ENCODE data around the gene HES5.

The HES5 gene

DNA sequence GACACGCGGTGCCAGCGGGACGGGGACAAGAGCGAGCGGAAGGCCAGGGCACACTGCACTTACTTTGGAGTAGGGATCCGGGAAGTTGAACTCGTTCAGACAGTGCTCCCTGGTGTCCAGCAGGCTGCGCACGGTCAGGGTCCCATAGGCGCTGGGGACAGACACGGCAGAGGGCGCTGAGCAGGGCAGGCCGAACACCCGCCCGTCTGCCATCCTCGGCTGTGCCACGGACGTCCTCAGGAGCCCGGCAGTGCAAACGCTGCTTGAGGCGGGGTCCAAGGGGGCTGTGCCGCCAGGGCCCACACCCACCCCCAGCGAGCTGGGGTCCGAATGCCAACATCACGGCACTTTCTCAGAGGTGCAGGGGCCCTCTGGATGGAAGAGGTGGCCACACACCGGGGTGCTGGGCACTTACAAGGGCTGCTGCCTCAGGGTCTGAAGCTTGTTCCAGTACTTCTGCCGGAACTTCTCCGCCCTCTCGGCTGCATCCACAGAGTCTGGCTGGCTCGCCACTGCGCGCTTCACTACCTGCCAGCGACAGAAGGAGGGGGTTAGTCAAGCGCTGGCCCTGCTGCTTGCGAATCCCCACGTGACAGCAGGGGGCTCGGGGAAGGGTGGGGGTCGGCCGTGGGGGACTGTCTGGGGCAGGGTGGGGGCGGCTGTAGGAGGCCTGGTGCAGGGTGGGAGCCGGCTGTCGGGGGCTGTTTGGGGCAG lies 16.0 kb downstream of the HES5 start:
- DNase-seq, result no peak

DNA sequence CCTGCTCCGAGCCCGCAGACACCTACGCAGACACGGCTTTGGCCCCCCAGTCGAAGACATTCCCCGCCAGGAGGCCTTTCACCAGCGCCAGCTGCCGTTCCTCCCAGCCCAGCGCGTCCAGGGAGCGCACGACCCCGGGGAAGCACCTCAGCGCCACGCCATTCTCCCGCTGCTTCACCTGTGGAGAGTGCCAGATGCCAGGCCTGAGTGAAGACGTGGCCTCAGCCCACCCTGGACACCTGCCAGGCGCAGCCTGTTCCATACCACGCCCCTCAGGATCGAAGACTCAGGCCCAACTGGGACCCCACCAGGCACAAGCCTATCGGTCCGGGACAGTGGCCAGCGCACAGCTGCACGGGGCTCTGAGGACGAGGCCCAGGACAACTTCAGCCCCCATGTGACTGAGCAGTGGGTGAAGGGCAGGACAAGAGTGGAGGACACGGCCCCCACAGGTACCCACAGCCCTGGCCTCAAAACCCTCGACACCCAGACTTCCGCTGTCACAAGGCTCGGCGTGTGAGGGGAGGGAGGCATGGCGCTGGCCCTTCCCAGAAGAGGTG lies 17.1 kb downstream of the HES5 start:
- DNase-seq, result no peak

DNA sequence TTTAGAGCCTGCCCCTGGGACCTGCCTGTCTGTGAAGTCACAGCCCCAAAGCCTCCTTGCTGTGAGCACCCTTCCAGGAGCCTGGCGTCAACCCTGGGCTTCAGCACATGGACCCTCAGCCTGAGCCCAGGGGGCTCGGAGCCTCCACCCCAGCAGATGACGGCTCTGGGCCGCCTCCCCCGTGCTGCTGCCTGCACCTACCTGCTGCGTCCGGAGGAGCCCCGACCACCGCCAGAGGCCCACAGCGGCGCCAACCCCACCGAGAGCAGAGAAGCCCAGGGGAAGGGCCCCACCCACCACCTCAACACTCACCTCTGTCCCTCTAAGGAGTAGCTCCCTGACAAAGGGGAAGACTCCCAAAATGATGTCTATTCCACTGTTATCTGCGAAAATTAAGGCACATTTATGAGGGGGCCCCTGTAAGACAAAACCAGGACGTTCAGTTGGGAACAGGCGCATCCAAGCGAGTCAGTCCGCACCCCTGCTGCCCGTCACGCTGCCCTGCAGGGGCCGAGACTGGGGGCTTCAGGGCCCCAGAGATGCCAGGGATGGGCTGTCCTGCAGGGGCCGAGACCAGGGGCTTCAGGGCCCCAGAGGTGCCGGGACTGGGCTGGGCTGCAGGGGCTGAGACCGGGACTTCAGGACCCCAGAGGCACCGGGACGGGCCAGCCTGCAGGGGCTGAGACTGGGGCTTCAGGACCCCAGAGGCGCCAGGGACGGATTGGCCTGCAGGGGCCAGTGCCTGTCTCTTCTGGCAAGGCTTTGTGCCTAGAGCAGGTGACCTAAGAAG lies 19.5 kb downstream of the HES5 start:
- DNase-seq, result no peak

DNA sequence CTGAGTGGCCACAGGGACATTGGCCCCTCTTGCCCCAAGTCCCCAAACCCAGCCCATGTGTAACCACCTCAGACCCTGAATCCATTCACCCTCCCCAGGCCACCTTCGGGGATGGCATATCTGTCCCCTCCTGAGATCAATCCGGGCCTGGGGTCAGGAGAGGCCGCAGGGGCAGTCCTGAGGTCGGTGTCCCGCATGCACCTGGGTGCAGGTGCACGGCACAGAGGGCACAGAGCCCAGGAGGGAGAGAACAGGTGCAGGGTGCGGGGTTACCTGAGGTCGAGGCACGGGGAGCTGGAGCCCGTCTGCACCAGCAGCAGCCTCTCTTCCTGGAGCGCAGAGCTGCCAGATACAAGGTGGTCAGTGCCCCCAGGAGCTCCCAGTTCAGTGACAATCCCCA lies 20.5 kb downstream of the HES5 start:
- no peak for DNase-seq

DNA sequence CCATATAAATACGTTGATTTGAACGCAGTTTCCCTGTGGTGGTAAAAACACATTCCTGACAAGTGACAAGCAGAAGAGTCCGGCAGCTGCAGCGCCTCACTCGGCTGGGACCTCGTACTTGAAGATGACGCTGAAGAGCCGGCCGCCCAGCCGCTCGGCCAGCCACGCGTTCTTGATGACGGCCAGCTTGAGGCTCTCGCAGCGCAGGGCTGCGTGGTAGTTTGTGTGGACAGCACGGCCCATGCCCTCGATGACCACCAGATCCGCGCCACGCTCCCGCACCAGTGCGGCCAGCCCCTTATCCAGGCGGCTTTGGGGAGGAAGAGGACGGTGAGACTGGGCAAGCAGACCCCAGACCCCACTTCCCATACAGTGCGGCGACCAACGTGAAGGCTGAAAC lies 21.3 kb downstream of the HES5 start:
- no peak for DNase-seq

DNA sequence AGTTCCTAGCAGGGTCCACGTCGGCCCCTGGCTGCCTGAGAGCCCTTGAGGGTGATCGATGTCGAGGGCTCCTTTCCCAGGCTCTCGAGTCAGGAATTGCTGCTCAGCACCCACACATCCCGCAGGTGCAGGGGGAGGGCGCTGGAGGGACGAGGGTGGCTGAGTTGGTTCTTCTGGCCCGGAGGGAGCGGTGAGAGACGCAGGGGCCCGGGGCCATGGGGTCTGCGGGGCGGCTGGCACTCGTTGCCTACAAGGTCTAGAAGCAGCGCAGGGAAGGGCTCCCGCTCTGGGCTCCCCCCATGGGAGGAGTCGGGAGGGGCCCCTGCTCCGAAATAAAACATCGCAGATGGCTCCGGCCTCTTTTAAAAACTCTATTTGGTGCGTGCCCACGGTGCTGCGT lies 21.9 kb downstream of the HES5 start:
- no peak for DNase-seq

DNA sequence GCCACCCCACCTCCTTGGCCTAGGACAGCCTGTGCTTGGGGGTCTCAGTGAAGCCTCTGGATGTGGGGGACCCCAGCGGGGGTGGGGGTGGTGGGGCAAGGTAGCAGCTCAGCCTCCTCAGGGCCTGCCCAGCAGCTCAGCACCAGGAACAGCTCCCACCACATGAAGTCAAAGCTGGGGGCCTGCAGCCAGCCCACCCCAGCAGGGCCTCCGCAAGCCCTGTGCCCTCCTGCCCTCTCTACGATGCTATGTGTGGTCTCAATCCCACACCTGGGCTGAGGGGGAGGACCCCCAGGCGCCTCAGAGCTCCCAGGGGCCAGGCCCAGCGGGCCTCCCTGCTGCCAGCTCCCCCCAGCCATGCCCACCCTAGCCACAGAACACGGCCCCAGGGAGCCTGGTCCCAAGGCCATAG lies 22.3 kb downstream of the HES5 start:
- DNase-seq, result no peak

DNA sequence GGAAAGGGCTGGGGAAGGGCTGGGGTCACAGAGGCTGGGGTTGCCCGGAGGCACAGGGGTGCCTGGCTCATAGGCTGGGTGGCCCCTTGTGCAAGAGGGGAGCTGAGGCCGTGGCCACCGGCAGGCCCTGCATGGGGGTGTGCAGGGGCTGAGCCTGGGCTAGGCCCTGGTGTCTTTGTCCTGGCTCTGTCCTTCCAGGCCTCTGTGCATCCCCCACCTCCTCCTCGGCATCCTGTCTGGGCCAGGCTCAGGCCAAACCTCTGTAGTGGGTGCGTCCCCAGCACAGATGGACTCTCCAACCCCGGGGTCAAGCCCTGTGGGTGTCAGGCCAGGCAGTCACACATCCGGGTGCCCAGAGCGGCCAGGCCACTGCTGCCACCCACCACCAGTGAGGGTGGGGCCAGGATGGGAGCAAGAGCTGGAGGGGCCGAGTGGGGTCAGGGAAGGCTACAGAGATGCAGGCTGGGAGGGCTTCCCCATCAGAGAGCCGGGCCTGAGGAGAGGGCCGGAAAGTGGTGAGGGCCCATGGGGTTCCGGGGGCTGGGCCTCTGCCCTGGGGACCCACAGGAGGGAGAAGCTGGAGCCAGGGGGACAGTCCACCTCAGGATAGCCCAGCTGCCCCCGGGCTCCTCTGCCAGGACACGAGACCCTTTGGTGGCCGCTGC lies 23.0 kb downstream of the HES5 start:
- no peak for DNase-seq

DNA sequence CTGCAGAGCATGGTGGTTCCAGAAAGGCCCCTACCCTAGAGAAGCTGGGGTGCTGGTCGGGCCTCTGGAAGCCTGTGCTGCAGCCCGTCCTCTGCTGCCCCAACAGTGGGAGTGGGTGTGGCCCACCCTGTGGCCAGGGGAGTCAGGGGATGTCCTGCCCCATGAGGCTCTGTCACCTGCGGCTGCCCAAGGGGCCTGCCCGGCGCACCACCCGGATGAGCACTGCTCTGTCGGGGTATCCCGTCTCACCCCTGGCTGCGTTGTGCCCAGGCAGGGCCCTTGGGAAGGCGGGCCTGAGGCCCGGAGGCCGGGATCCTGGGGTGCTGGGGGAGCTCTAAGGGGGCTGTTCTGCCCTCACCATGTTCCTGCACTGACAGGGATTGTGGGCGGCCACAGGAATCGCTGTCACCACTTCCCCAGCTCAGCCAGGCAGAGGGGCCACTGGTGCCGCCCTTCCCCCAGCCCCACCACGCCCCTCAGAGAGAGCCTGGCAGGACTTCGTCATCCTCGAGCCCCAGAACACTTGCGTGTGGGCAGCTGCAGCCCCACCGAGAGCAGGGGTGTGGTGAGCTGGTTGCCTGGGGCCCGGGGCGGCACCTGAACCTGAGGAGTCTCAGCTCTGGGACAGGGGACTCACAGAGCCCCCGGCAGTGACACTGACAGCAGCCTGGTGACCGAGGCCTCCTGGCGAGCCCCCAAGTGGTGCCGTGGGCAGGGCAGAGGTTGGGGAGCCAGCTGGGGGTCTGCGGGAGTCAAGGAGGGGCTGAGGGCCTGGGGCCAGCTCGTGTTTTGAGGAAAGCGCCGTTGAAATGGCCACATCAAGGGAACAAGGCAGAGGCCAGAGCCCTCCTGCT lies 23.8 kb downstream of the HES5 start:
- no peak for DNase-seq

DNA sequence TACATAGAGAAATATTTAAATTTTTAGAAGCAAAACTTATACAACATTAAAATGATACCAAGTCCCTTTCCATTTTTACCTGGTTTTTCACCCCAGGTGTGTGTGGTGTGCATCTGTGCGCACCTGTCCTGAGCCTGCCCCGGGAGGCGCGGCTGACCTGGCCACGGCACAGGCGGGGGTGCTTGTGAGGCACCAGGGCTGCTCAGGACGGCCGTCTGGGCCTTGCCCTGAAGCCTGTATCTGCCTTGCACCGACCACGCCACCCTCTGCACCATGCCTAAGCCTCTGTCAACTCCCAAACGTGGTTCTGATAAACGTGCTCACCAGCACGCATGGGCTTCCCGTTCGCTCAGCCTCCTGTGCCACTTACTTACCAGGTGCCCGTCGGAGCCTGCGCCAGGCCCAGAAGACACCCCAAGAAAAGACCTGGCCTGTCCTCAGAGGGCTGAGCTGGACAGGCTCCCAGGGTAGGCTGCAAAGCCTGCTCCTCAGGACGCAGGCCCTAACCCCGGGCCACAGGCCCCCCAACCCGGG lies 24.5 kb downstream of the HES5 start:
- DNase-seq, result no peak

DNA sequence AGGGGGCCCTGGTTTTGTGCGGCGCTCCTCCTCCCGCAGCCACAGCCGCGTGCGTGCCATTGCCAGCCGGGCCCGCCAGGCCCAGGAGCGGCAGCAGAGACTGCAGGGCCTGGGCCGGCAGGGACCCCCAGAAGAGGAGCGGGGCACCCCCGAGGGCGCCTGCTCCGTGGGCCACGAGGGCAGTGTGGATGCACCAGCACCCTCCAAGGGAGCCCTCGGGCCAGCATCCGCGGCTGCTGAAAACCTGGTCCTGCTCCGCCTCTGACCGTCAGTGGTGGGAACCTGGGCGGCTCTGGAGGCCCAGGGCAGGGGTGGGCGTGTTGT lies 25.2 kb downstream of the HES5 start:
- no peak for DNase-seq

DNA sequence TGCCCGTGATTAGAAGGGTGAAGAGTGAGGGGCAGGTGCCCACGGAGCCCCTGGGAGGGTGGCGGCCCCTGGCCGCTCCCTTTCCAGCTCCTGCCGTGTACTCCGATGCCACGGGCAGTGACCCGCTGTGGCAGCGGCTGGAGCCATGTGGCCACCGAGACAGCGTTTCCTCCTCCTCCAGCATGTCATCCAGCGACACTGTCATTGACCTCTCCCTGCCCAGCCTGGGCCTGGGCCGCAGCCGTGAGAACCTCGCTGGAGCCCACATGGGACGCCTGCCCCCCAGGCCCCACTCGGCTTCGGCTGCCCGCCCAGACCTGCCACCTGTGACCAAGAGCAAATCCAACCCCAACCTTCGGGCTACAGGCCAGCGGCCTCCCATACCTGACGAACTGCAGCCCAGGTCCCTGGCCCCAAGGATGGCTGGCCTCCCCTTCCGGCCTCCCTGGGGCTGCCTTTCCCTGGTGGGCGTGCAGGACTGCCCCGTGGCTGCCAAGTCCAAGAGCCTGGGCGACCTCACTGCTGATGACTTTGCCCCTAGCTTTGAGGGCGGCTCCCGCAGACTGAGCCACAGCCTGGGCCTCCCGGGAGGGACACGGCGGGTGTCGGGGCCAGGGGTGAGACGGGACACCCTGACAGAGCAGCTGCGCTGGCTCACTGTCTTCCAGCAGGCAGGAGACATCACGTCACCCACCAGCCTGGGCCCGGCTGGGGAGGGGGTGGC lies 25.7 kb downstream of the HES5 start:
- no peak for DNase-seq

DNA sequence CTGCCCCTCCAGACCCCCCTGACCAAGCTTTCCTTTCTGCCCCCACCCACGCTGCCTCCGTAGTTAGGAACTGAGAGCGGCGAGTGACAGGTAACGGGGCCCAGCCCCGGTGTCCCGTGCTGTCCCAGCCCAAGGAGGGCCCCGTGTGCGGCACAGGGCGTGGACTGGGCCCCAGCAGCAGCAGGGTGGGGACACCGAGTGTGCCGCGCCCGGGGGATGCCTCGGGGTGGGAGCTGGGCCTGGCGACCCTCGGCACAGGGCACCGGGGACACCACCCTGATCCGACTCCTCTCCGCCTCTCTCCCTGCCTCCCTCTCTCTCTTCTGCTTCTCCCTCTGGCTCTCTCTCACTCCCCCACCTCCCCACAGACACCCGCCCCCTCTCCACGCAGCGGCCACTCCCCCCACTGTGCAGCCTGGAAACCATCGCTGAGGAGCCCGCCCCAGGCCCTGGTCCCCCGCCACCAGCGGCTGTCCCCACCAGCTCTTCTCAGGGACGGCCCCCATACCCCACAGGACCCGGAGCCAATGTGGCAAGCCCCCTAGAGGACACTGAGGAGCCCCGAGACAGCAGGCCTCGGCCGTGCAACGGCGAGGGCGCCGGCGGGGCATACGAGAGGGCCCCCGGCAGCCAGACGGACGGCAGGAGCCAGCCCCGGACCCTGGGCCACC lies 26.4 kb downstream of the HES5 start:
- DNase-seq, result no peak

DNA sequence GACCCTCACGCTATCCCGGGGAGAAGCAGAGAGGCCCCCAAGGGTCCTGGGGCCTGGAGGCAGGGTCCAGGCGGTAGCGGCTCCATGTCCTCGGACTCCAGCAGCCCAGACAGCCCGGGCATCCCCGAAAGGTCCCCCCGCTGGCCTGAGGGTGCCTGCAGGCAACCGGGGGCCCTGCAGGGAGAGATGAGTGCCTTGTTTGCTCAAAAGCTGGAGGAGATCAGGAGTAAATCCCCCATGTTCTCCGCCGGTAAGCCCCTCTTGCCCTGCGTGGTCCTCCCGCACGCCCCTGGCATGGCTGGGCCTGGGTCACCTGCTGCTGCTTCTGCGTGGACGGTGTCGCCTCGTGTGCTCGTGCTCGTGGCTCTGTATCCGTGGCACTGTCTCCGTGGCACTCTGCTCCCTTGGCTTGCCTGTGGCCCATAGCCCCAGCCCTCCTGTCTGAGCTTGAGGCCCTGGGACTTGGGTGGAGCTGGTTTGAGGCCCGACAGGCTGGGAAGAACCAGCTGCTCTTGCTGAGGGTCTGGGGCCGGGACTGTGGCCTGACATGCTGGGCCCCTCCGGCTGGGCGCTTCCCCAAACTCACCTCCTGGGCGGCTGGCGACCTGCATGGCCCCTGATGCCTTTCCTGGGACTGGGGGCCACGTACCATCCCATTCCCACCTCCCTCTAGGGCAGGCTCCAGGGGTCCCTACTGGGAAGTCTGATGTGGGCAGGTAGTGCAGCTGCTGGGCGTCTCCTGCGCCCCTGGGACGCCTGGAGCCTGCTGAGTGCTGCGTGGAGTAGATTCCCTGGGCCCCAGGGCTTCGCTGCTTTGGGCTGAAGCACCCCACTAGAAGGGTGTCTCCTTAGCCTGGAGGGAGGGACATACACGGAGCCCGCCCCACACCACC lies 27.2 kb downstream of the HES5 start:
- DNase-seq, result no peak

DNA sequence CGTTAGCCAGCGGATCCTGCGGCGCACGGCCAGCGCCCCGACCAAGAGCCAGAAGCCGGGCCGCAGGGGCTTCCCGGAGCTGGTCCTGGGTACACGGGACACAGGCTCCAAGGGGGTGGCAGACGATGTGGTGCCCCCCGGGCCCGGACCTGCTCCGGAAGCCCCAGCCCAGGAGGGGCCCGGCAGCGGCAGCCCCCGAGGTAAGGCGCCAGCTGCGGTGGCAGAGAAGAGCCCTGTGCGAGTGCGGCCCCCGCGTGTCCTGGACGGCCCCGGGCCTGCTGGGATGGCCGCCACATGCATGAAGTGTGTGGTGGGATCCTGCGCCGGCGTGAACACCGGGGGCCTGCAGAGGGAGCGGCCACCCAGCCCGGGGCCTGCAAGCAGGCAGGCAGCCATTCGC lies 27.9 kb downstream of the HES5 start:
- DNase-seq, result no peak

DNA sequence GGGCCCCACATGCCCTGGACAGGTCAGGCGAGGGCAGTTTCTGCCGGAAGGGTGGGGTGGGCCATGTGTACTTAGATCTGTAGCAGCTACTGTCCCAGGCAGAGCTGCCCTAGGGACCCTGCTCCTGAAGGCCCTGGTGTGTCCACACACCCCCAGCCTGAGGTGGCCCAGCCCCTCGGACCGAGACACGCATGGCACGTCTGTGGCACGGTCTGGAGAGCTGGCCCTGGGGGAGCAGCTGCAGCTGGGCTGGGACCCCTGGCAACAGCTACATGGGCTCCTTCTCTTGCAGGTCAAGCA lies 28.3 kb downstream of the HES5 start:
- DNase-seq, result no peak

DNA sequence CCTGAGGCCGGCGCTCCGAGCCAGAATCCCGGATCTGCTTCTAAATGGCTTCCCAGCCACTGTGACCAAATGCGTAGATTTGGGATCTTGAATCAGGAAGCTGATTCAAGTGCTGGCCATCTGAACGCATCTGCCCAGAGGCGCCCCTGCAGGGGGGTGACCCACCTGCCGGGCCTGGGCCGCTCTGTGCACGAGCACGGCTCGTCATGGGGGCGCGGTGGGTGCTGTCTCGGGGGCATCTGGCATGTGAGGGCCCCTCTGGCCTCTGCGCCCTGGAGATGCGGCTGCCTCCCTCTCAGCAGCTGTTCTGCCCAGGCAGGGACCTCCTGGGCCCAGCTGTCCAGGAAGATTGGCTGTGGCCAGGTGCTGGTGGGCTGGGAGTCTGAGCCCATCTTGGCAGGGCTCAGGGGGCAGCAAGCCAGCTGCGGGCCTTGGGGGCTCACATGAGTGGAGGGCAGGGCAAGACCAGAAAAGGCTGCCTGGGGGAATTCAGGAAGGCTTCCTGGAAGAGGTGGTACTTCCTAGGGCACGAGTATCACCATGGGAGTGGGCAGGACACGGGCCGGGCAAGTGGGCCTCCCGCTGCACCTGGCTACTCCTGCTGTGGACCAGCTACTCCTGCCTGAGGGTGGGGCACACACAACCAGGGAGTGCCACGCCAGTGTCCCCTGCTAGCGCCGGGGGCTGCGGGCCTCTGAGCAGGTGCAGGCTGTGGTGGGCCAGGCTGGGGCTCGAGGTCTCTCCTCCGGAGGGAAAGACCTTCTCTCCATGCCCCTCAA lies 28.8 kb downstream of the HES5 start:
- DNase-seq, result no peak

DNA sequence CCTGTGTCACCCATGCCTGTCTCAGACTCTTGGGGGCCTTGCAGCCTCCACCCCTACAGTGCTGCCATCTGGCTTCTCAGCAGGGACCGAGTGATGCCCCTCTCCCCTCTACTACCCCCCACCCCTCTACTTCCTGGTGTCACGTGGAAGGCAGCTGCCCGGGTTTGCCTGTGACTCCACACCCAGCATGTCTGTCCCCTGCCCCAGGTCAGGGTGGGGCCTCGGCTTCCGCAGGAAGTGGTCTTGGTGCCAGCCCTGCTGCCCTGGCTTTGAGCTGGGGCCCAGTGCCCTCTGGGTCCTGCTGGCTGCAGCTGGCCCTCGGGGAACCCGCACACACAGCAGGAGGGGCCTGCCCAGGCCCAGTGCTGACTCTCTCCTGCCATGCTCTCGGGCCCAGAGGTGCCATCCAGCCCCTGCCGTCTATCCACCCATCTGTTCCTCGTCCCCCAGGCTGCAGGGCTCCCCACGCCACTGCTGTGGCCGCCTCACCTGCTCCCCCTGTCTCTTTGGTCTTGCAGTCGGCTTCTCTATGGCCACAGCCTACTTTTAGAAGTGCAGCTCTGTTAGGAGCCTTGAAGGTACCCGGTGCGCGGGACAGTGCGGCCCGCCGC lies 30.0 kb downstream of the HES5 start:
- peak; percentile 33 to 36 for DNase-seq

DNA sequence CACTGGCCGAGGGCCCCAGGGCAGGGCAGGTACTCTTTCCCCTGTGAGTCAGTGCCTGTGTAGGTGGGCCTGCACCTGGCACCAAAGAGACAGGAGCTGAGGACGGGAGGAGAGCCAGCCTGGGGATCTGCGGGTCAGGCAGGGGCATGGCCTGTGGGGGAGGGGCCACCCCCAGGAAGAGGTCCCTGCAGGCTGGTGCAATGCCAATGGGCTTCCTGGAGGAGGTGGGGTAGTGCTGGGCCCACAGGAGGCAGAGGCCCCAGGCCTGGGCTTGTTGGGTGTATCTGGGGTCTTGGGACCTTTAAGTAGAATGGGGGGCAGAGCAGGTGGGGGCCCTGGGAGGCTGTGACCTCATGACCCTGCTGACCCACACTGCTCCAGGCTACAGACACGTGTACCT lies 30.8 kb downstream of the HES5 start:
- no peak for DNase-seq
